Endodermal cell (in vitro differentiated cells): Measurements from ENCODE around the gene ATP6V1C2. TPM values are rescaled to one million over a fixed set of nuclear protein-coding genes. Genes with fewer than 3 reads are reported as not detected.
"Not testable (repeated sequence)": the region's sequence is repeated elsewhere in the genome, so short reads cannot be mapped to it uniquely, and the experiment has no call there.

Experiments used
- DNase-seq: peaks from one replicate; pipeline ENCODE4 v3.0.0-alpha.2; 2017
- H3K27ac ChIP-seq: 2 replicates; pipeline ENCODE4 v1.5.1; 2013; ENCODE audit warnings: mild to moderate bottlenecking, low read depth, low read length, moderate library complexity
- H3K27me3 ChIP-seq: 2 replicates; pipeline ENCODE4 v1.6.1; 2013; ENCODE audit warnings: mild to moderate bottlenecking, low read length, moderate library complexity; ENCODE audit not compliant: insufficient read depth, control insufficient read depth, poor library complexity, severe bottlenecking
- H3K36me3 ChIP-seq: 2 replicates; pipeline ENCODE4 v1.7.0; 2013; ENCODE audit warnings: mild to moderate bottlenecking, low read length, moderate library complexity; ENCODE audit not compliant: control insufficient read depth, insufficient read depth
- H3K4me1 ChIP-seq: one replicate; pipeline ENCODE4 v1.7.0; 2013; ENCODE audit warnings: low read length; ENCODE audit not compliant: control insufficient read depth, insufficient read depth
- H3K4me3 ChIP-seq: 2 replicates; pipeline ENCODE4 v1.5.1; 2013; ENCODE audit warnings: mild to moderate bottlenecking, low read length, moderate library complexity
- H3K9ac ChIP-seq: 2 replicates; pipeline ENCODE4 v1.6.1; 2013; ENCODE audit warnings: mild to moderate bottlenecking, low read length, moderate library complexity; ENCODE audit not compliant: poor library complexity, severe bottlenecking; ENCODE audit errors: extremely low read depth
- H3K9me3 ChIP-seq: 2 replicates; pipeline ENCODE4 v1.6.1; 2013; ENCODE audit warnings: mild to moderate bottlenecking, low read length, moderate library complexity; ENCODE audit not compliant: control insufficient read depth
- H3K27ac Mint-ChIP-seq: 2 replicates; pipeline ENCODE4 v1.8.0; 2020; ENCODE audit warnings: mixed read lengths
- H3K27me3 Mint-ChIP-seq: 2 replicates; pipeline ENCODE4 v1.8.0; 2021; ENCODE audit warnings: mild to moderate bottlenecking, mixed read lengths; ENCODE audit not compliant: insufficient read depth
- H3K36me3 Mint-ChIP-seq: 2 replicates; pipeline ENCODE4 v1.8.0; 2020; ENCODE audit warnings: low read depth, mixed read lengths
- H3K4me1 Mint-ChIP-seq: 2 replicates; pipeline ENCODE4 v1.8.0; 2020; ENCODE audit warnings: mixed read lengths
- H3K4me3 Mint-ChIP-seq: 2 replicates; pipeline ENCODE4 v1.8.0; 2020; ENCODE audit warnings: mild to moderate bottlenecking, moderate library complexity, mixed read lengths
- H3K9me3 Mint-ChIP-seq: 2 replicates; pipeline ENCODE4 v1.8.0; 2020; ENCODE audit warnings: mild to moderate bottlenecking, mixed read lengths
- WGBS, 2 experiments: methylation state at CpG; one replicate each; pipeline versions ENCODE4 v1.1.5 to v1.1.7; 2013; ENCODE audit warnings: missing lambda C conversion rate in 2 of 2, mixed read lengths in 1 of 2; ENCODE audit not compliant: insufficient coverage in 1 of 2, insufficient read length in 1 of 2; 5-methylcytosine and 5-hydroxymethylcytosine counted together
- total RNA-seq, 2 donors: library from RNA; stranded (reverse); fragmentation: NEBNext Ultra II Directional in 1 of 2; extraction: Animal tissue kit (Norgen Biotek cat#: 25700) in 1 of 2; gene quantifications; 2 replicates in 1 of 2; 3 replicates in 1 of 2; pipeline ENCODE4 v1.2.1, GENCODE V29; 2021
- TF ChIP-seq, protein P1 (sequence below): fragments of 200-600 bp; sonication (generic); conservative IDR thresholded peaks from 2 replicates; pipeline ENCODE4 v1.5.0; 2021; ENCODE audit warnings: antibody characterized with exemption, mild to moderate bottlenecking

Gene ATP6V1C2
- total RNA-seq, 2 donors from 2014 or later: 0.26 to 0.73 TPM

DNA sequence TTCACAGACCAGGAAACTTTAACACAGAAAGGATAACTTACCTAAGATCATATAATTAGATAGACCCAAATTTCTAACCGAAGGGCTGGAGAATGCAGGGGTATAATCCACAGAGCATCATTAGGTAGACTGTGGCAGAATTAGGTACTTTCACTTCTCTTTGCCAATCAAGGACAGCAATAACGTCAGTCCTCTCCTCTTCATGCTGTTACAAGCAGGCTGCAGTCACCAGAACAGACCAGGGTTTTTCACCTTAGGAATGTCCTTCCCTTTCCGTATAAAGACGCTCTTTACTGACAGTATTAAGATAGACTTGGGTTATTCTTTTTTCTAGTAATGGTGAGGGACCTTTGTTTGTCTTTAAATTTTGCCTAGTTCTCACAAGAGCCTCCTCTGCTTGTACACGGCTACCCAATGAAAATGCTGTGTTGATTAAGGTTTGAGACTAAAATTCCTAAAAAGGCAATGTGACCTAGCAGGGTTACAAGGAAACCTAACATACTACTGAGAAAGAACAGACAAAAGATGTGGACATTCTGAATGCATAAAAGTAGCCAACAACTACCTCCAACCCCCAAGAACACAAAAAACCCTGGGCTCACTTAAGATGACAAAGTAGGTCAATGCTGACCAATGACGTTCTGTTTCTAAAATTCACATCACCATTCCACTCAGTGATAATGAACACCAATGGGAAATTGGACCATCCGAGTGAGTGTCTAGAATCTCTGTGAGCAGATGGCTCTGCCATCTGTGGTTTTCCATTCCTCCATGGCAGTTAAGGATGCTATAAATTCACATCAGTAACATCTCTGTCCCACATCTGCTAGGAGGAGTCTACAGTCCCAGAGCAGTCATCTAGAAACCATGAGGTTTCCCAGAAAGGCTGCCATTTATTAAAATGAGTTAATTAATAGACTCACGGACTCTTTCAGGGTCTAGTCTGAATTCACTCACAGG is 89.1 kb downstream of the ATP6V1C2 start:
- peaks cover 7% of the 10 kb centered on the region for H3K9me3 ChIP-seq
- peak; percentile 32 for DNase-seq
- no peaks in the 10 kb centered on the region for H3K27me3 ChIP-seq
- H3K4me3 Mint-ChIP-seq: peak overlapping the region; percentile 94
- WGBS, 2 experiments: 69 to 74% methylated on average over 6 to 8 of the region's 8 CpGs
- peaks cover 34% of the 10 kb centered on the region for H3K4me1 Mint-ChIP-seq
- no peak overlapping the region for H3K27ac ChIP-seq
- peak overlapping the region; percentile 94 for H3K27ac Mint-ChIP-seq
- peak overlapping the region; percentile 87 for H3K9ac ChIP-seq
- H3K36me3 ChIP-seq: peaks cover 49% of the 10 kb centered on the region
- H3K4me3 ChIP-seq: peak overlapping the region; percentile 98
- H3K9me3 Mint-ChIP-seq: no peaks in the 10 kb centered on the region
- H3K4me1 ChIP-seq: no peaks in the 10 kb centered on the region
- TF ChIP-seq, protein P1, sequence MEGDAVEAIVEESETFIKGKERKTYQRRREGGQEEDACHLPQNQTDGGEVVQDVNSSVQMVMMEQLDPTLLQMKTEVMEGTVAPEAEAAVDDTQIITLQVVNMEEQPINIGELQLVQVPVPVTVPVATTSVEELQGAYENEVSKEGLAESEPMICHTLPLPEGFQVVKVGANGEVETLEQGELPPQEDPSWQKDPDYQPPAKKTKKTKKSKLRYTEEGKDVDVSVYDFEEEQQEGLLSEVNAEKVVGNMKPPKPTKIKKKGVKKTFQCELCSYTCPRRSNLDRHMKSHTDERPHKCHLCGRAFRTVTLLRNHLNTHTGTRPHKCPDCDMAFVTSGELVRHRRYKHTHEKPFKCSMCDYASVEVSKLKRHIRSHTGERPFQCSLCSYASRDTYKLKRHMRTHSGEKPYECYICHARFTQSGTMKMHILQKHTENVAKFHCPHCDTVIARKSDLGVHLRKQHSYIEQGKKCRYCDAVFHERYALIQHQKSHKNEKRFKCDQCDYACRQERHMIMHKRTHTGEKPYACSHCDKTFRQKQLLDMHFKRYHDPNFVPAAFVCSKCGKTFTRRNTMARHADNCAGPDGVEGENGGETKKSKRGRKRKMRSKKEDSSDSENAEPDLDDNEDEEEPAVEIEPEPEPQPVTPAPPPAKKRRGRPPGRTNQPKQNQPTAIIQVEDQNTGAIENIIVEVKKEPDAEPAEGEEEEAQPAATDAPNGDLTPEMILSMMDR: no peak
- no peaks in the 10 kb centered on the region for H3K27me3 Mint-ChIP-seq
- peaks cover 31% of the 10 kb centered on the region for H3K36me3 Mint-ChIP-seq

DNA sequence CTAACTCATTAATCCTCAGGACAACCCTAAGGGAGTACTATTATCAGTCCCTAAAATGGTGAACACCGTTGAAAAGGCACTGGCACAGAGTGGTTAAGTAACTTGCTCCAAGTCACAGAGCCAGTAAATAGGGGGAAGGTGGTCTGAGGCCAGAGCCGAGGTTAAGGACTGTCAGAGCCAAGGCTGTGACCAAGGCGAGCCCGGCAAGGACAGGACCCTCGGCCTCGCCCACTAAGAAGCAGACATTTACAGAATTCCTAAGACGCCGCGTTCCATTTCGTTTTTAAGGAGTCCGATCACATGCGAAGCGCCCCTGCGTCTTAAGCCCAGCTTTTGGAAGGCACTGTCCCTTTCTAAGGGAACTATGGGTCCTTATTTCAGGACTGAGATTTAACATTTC is 90.1 kb downstream of the ATP6V1C2 start:
- H3K27ac Mint-ChIP-seq: peak overlapping the region; percentile 94
- Histone ChIP-seq H3K27me3 (no peaks in the 10 kb centered on the region), H3K9ac (peak overlapping the region; percentile 87), H3K4me3 (peak overlapping the region; percentile 98), H3K27ac (no peak overlapping the region), H3K9me3 (peaks cover 6% of the 10 kb centered on the region), H3K36me3 (peaks cover 43% of the 10 kb centered on the region), H3K4me1 (no peaks in the 10 kb centered on the region)
- H3K9me3 Mint-ChIP-seq: no peaks in the 10 kb centered on the region
- peak overlapping the region; percentile 94 for H3K4me3 Mint-ChIP-seq
- DNase-seq: peak; percentile 64
- peaks cover 34% of the 10 kb centered on the region for H3K4me1 Mint-ChIP-seq
- no peaks in the 10 kb centered on the region for H3K27me3 Mint-ChIP-seq
- 6 to 7% methylated on average over 12 to 14 of the region's 14 CpGs for WGBS, 2 experiments
- peaks cover 25% of the 10 kb centered on the region for H3K36me3 Mint-ChIP-seq
- TF ChIP-seq, protein P1: no peak

- Mint-ChIP-seq H3K27ac (peak within 1 kb of the TSS; percentile 94), H3K36me3 (peaks cover 14% of the 10 kb centered on the region), H3K4me1 (peaks cover 35% of the 10 kb centered on the region), H3K4me3 (peak within 1 kb of the TSS; percentile 94), H3K9me3 (no peaks in the 10 kb centered on the region), H3K27me3 (no peaks in the 10 kb centered on the region)
- H3K27me3 ChIP-seq: no peaks in the 10 kb centered on the region
- no peaks in the 10 kb centered on the region for H3K9me3 ChIP-seq
- peak within 1 kb of the TSS; percentile 87 for H3K9ac ChIP-seq
- peaks cover 32% of the 10 kb centered on the region for H3K36me3 ChIP-seq
- WGBS, 2 experiments: 0 to 1% methylated on average over 20 to 98 of the region's 98 CpGs
- TF ChIP-seq, protein P1: peak; percentile 21
- no peaks in the 10 kb centered on the region for H3K4me1 ChIP-seq
- peak within 1 kb of the TSS; percentile 98 for H3K4me3 ChIP-seq
- H3K27ac ChIP-seq: peak within 1 kb of the TSS; percentile 84
- peak; percentile 99 for DNase-seq
Measured at GRCh38 chr2:10812362-10813162, 91.1 kb downstream of the ATP6V1C2 start, which contains the start of gene PDIA6. Gene PDIA6, minus strand, starts transcription at chr2:10812785. Its CDS starts 89 bp downstream, at chr2:10812696.

- not testable (repeated sequence) for H3K9me3 Mint-ChIP-seq, H3K4me1 ChIP-seq, H3K9me3 ChIP-seq, H3K27me3 ChIP-seq, DNase-seq, H3K9ac ChIP-seq, H3K27me3 Mint-ChIP-seq, H3K36me3 Mint-ChIP-seq
- Mint-ChIP-seq H3K4me1 (peaks cover 34% of the 10 kb centered on the region), H3K27ac (peak overlapping the region; percentile 72), H3K4me3 (peak overlapping the region; percentile 94)
- H3K36me3 ChIP-seq: peaks cover 23% of the 10 kb centered on the region
- peak overlapping the region; percentile 17 for H3K27ac ChIP-seq
- peak overlapping the region; percentile 77 for H3K4me3 ChIP-seq
- 66 to 70% methylated on average over 33 to 37 of the region's 37 CpGs for WGBS, 2 experiments
Measured at GRCh38 chr2:10813163-10814138, 92.0 kb downstream of the ATP6V1C2 start.
